Keratinocyte (primary cell): ENCODE results near the gene ARNT2. TPM values are rescaled to one million over a fixed set of nuclear protein-coding genes. Genes with fewer than 3 reads are reported as not detected.
A peak's percentile ranks its signal among the peaks of the same experiment; 100 is the strongest.

Experiments used
- DNase-seq: peaks from one replicate; pipeline ENCODE4 v3.0.0-alpha.2; 2011; ENCODE audit warnings: low read depth, missing footprints, low spot score
- FAIRE-seq: peaks from 2 replicates; lab custom pipeline; 2011; peaks lifted over from hg19 to GRCh38; lab: Jason Lieb, UNC
- H2AFZ ChIP-seq: 2 replicates; pipeline ENCODE4 v1.6.0; 2012; ENCODE audit warnings: low read length, control low read depth, inconsistent platforms; ENCODE audit not compliant: control insufficient read depth
- H3K27ac ChIP-seq: 2 replicates; pipeline ENCODE4 v1.5.1; 2011; ENCODE audit warnings: low read length; ENCODE audit not compliant: control insufficient read depth, insufficient read depth
- H3K27me3 ChIP-seq: 3 replicates; pipeline ENCODE4 v1.6.0; 2011; ENCODE audit warnings: low read length; ENCODE audit not compliant: control insufficient read depth, insufficient read depth; ENCODE audit errors: extremely low read depth
- H3K36me3 ChIP-seq, 2 experiments: 2 replicates in 1 of 2; 3 replicates in 1 of 2; pipeline ENCODE4 v1.5.1; 2011; ENCODE audit warnings: low read length in 2 of 2, mild to moderate bottlenecking in 1 of 2; ENCODE audit not compliant: control insufficient read depth in 2 of 2, insufficient read depth in 2 of 2; ENCODE audit errors: extremely low read depth in 1 of 2
- H3K4me1 ChIP-seq: 3 replicates; pipeline ENCODE4 v1.5.1; 2011; ENCODE audit warnings: low read length; ENCODE audit not compliant: control insufficient read depth, insufficient read depth; ENCODE audit errors: extremely low read depth
- H3K4me2 ChIP-seq: 3 replicates; pipeline ENCODE4 v1.6.0; 2011; ENCODE audit warnings: low read depth, low read length; ENCODE audit not compliant: control insufficient read depth, insufficient read depth; ENCODE audit errors: extremely low read depth
- H3K4me3 ChIP-seq, 3 experiments: fragments of 200-600 bp in 1 of 3; sonication (generic) in 1 of 3; 2 replicates in 2 of 3; 3 replicates in 1 of 3; pipeline ENCODE4 v1.5.1; 2011 to 2016; ENCODE audit warnings: low read length in 3 of 3, mild to moderate bottlenecking in 3 of 3, control low read depth in 2 of 3, inconsistent platforms in 1 of 3, low read depth in 1 of 3, mixed read lengths in 1 of 3, mixed run types in 1 of 3, moderate library complexity in 1 of 3; ENCODE audit not compliant: control insufficient read depth in 2 of 3, insufficient read depth in 2 of 3; ENCODE audit errors: extremely low read depth in 1 of 3
- H3K79me2 ChIP-seq: 2 replicates; pipeline ENCODE4 v1.6.0; 2012; ENCODE audit warnings: low read length; ENCODE audit not compliant: control insufficient read depth, insufficient read depth
- H3K9ac ChIP-seq: 3 replicates; pipeline ENCODE4 v1.6.0; 2011; ENCODE audit warnings: low read length; ENCODE audit not compliant: control insufficient read depth, insufficient read depth; ENCODE audit errors: extremely low read depth
- H3K9me1 ChIP-seq: 3 replicates; pipeline ENCODE4 v1.6.0; 2011; ENCODE audit warnings: low read length; ENCODE audit not compliant: control insufficient read depth, insufficient read depth; ENCODE audit errors: extremely low read depth
- H3K9me3 ChIP-seq: 2 replicates; pipeline ENCODE4 v1.5.1; 2012; ENCODE audit warnings: low read depth, low read length; ENCODE audit not compliant: control insufficient read depth
- H4K20me1 ChIP-seq: 3 replicates; pipeline ENCODE4 v1.6.0; 2011; ENCODE audit warnings: low read length; ENCODE audit not compliant: control insufficient read depth, insufficient read depth; ENCODE audit errors: extremely low read depth
- EZH2 ChIP-seq: IDR thresholded peaks from one replicate; pipeline ENCODE4 v1.6.1; 2012; ENCODE audit warnings: inconsistent platforms, mild to moderate bottlenecking, low read length, moderate library complexity
- dilution Hi-C: fragments of 300-500 bp; cut with MboI; formaldehyde crosslinking; loops from one replicate; pipeline ENCODE4 v1.7.0; 2020; ENCODE audit warnings: low sequenced_read_pairs; ENCODE audit not compliant: extremely low pct_ligation_motif_present
- polyA plus RNA-seq, 5 experiments: library from polyadenylated mRNA; depleted of rRNA in 3 of 5; stranded (reverse) in 3 of 5; stranded (forward) in 1 of 5; unstranded in 1 of 5; fragments of >200 nt; gene quantifications; 1 replicate in 1 of 5; 2 replicates in 3 of 5; 3 replicates in 1 of 5; pipeline versions ENCODE4 v1.2.1 to v1.2.3, GENCODE V29; 2011 to 2012; ENCODE audit warnings: missing spikeins in 2 of 5, low read depth in 1 of 5, low replicate concordance in 1 of 5
- TF ChIP-seq, protein P1 (sequence below), 3 experiments: IDR thresholded peaks in 1 of 3; conservative IDR thresholded peaks in 1 of 3; optimal IDR thresholded peaks in 1 of 3; 2 replicates in 2 of 3; 3 replicates in 1 of 3; pipeline versions ENCODE3 to v1.5.1; 2011; ENCODE audit warnings: low read length in 3 of 3, mild to moderate bottlenecking in 3 of 3, moderate library complexity in 2 of 3, control low read depth in 1 of 3, inconsistent platforms in 1 of 3; ENCODE audit not compliant: insufficient read depth in 2 of 3; ENCODE audit errors: extremely low read depth in 1 of 3

ARNT2 gene
- polyA plus RNA-seq, 1 donor (not counting 4 experiments of a cell fraction or from before 2014, with no cell fraction given): 0.16 TPM

- no peak for FAIRE-seq
- Histone ChIP-seq H3K4me1 (peaks cover 10% of the 10 kb centered on the region), H3K9me3 (no peaks in the 10 kb centered on the region), H3K36me3 (no peaks in the 10 kb centered on the region), H3K27me3 (no peaks in the 10 kb centered on the region), H3K9ac (no peak overlapping the region), H3K4me2 (no peak overlapping the region), H2AFZ (no peak overlapping the region), H4K20me1 (no peaks in the 10 kb centered on the region), H3K4me3 (no peak overlapping the region), H3K9me1 (no peaks in the 10 kb centered on the region), H3K79me2 (no peaks in the 10 kb centered on the region), H3K27ac (no peak overlapping the region)
- TF ChIP-seq, protein P1, sequence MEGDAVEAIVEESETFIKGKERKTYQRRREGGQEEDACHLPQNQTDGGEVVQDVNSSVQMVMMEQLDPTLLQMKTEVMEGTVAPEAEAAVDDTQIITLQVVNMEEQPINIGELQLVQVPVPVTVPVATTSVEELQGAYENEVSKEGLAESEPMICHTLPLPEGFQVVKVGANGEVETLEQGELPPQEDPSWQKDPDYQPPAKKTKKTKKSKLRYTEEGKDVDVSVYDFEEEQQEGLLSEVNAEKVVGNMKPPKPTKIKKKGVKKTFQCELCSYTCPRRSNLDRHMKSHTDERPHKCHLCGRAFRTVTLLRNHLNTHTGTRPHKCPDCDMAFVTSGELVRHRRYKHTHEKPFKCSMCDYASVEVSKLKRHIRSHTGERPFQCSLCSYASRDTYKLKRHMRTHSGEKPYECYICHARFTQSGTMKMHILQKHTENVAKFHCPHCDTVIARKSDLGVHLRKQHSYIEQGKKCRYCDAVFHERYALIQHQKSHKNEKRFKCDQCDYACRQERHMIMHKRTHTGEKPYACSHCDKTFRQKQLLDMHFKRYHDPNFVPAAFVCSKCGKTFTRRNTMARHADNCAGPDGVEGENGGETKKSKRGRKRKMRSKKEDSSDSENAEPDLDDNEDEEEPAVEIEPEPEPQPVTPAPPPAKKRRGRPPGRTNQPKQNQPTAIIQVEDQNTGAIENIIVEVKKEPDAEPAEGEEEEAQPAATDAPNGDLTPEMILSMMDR (optimal IDR thresholded peaks at IDR 0.05 in 1 of 3, IDR thresholded peaks at IDR 0.05 in 1 of 3, conservative IDR thresholded peaks at IDR 0.05 in 1 of 3; ENCODE audit: extremely low read depth in 1 of 3, insufficient read depth in 2 of 3, low read length in 3 of 3): peak in 1 of 3 experiments; percentile 37
- no peak for TF ChIP-seq EZH2
- dilution Hi-C loops: no loop called here
- DNase-seq: no peak
Observed at GRCh38 chr15:80570553-80570952, 166.4 kb downstream of the ARNT2 start.

GRCh38 chr15:80572337-80572736 lies 168.2 kb downstream of the ARNT2 start:
- H3K27ac ChIP-seq: no peak overlapping the region
- peaks cover 10% of the 10 kb centered on the region for H3K4me1 ChIP-seq
- no peak for TF ChIP-seq EZH2
- TF ChIP-seq, protein P1 (optimal IDR thresholded peaks at IDR 0.05 in 1 of 3, IDR thresholded peaks at IDR 0.05 in 1 of 3, conservative IDR thresholded peaks at IDR 0.05 in 1 of 3; ENCODE audit: extremely low read depth in 1 of 3, insufficient read depth in 2 of 3, low read length in 3 of 3): no peak
- H3K36me3 ChIP-seq: no peaks in the 10 kb centered on the region
- no peaks in the 10 kb centered on the region for H3K27me3 ChIP-seq
- no peaks in the 10 kb centered on the region for H3K9me1 ChIP-seq
- H4K20me1 ChIP-seq: no peaks in the 10 kb centered on the region
- H3K79me2 ChIP-seq: no peaks in the 10 kb centered on the region
- H3K4me3 ChIP-seq: no peak overlapping the region
- H2AFZ ChIP-seq: no peak overlapping the region
- no peak overlapping the region for H3K9ac ChIP-seq
- no peak overlapping the region for H3K4me2 ChIP-seq
- dilution Hi-C loops: no loop called here
- no peaks in the 10 kb centered on the region for H3K9me3 ChIP-seq
- FAIRE-seq (no peak), DNase-seq (no peak)
